ENCODE data around the gene CCBE1.

CCBE1 gene

GRCh38 chr18:59387687-59388565, 309.3 kb downstream of the CCBE1 start:
- no peak overlapping the region for H3K4me3 ChIP-seq (ENCODE audit: low read length in 2 of 2)
- WGBS, 2 donors (ENCODE audit: extremely low coverage in 2 of 2, insufficient read length in 2 of 2, insufficient replicate concordance in 1 of 2): no CpG with 5 or more reads among the region's 11 CpGs
- no peak overlapping the region for H3K14ac ChIP-seq (ENCODE audit: low read length)
- H3K79me1 ChIP-seq (ENCODE audit: low read depth, low read length): no peaks in the 10 kb centered on the region
- H3K18ac ChIP-seq (ENCODE audit: low read length): peak overlapping the region; percentile 6
- peaks cover 19 to 35% of the 10 kb centered on the region in 2 donors for H3K4me1 ChIP-seq (ENCODE audit: control insufficient read depth in 2 of 2, insufficient read depth in 1 of 2, low read depth in 1 of 2, low read length in 2 of 2)
- no peak overlapping the region for H4K91ac ChIP-seq (ENCODE audit: low read depth, low read length, poor library complexity)
- H3K4ac ChIP-seq (ENCODE audit: low read length): no peak overlapping the region
- no peak overlapping the region for H3K4me2 ChIP-seq (ENCODE audit: insufficient read depth, low read length, poor library complexity, severe bottlenecking)
- no peak overlapping the region for H2AFZ ChIP-seq (ENCODE audit: low read length)
- H2AK5ac ChIP-seq (ENCODE audit: low read depth, low read length): no peak overlapping the region
- no peaks in the 10 kb centered on the region for H3K36me3 ChIP-seq (replicated peaks in 1 of 2; ENCODE audit: control insufficient read depth in 2 of 2, insufficient read depth in 2 of 2, low read length in 2 of 2)
- no peak overlapping the region for H4K8ac ChIP-seq (ENCODE audit: low read depth, low read length)
- no peak overlapping the region for H2BK120ac ChIP-seq (ENCODE audit: low read depth, low read length)
- peaks cover 0 to 44% (median 0%) of the 10 kb centered on the region in 3 experiments for H3K27me3 ChIP-seq (ENCODE audit: control insufficient read depth in 3 of 3, insufficient read depth in 3 of 3, low read depth in 1 of 3, low read length in 3 of 3)
- no peak overlapping the region for H2BK15ac ChIP-seq (ENCODE audit: low read length)
- no peak for DNase-seq (ENCODE audit: low spot score)
- no peak overlapping the region for H3K23ac ChIP-seq (ENCODE audit: low read depth, low read length, poor library complexity)
- H2BK5ac ChIP-seq (ENCODE audit: low read length): no peak overlapping the region
- peak overlapping the region; percentile 91 for H3K27ac ChIP-seq (replicated peaks; ENCODE audit: low read length)
- H2BK12ac ChIP-seq (ENCODE audit: low read length): no peak overlapping the region
- no peak overlapping the region for H3K9ac ChIP-seq (ENCODE audit: low read depth, low read length, poor library complexity)
- H3K9me3 ChIP-seq (replicated peaks in 1 of 2; ENCODE audit: control insufficient read depth in 2 of 2, insufficient read depth in 1 of 2, low read depth in 1 of 2, low read length in 2 of 2): no peaks in the 10 kb centered on the region

DNA sequence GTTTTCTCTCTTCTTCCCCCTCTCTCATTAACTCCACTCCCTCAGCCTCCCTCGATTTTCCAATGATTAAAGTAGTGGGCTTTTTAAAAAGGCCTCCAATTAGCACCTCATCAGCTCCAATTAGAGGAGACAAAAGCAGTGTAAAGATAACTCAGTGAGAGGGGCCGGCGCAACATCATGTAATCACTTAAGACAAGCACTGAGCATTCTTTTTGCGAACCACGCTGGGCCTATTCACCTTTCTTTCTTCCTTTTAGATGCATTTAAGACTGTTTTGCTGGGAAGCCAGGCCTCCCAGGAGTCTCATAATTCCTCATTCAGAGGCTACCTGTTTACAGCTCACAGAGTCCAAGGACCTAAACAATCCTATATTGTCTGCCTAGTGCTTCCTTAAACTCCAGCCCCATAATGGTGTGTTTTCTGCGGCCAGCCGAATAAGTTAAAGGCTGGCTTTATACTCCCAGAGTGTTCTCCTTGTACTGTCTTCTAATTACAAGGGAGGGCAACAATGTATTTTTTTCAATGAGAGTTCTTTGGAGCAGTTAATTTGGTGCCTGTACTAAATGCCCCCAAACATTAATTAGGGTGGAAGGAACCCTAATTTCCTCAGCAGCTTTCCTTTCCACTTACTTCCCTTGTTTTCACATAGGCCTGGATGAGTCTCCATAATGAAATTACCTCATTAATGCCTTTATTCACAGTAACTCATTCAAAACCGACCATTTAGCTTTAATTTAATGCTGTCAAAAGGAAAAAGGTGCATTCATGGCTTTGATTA, 310.1 kb downstream of the CCBE1 start:
- Histone ChIP-seq H2BK5ac (ENCODE audit: low read length) (no peak overlapping the region), H3K18ac (ENCODE audit: low read length) (no peak overlapping the region), H3K23ac (ENCODE audit: low read depth, low read length, poor library complexity) (no peak overlapping the region), H3K9ac (ENCODE audit: low read depth, low read length, poor library complexity) (no peak overlapping the region), H3K27ac (replicated peaks; ENCODE audit: low read length) (peak overlapping the region; percentile 91), H3K4me3 (ENCODE audit: low read length in 2 of 2) (no peak overlapping the region), H2BK12ac (ENCODE audit: low read length) (no peak overlapping the region), H3K27me3 (ENCODE audit: control insufficient read depth in 3 of 3, insufficient read depth in 3 of 3, low read depth in 1 of 3, low read length in 3 of 3) (peaks cover 0 to 36% (median 0%) of the 10 kb centered on the region in 3 experiments), H3K79me1 (ENCODE audit: low read depth, low read length) (no peaks in the 10 kb centered on the region), H4K8ac (ENCODE audit: low read depth, low read length) (no peak overlapping the region), H2BK120ac (ENCODE audit: low read depth, low read length) (no peak overlapping the region), H4K91ac (ENCODE audit: low read depth, low read length, poor library complexity) (no peak overlapping the region), H3K36me3 (replicated peaks in 1 of 2; ENCODE audit: control insufficient read depth in 2 of 2, insufficient read depth in 2 of 2, low read length in 2 of 2) (no peaks in the 10 kb centered on the region), H3K14ac (ENCODE audit: low read length) (no peak overlapping the region), H2AK5ac (ENCODE audit: low read depth, low read length) (no peak overlapping the region), H3K9me3 (replicated peaks in 1 of 2; ENCODE audit: control insufficient read depth in 2 of 2, insufficient read depth in 1 of 2, low read depth in 1 of 2, low read length in 2 of 2) (no peaks in the 10 kb centered on the region), H3K4me2 (ENCODE audit: insufficient read depth, low read length, poor library complexity, severe bottlenecking) (no peak overlapping the region), H3K4me1 (ENCODE audit: control insufficient read depth in 2 of 2, insufficient read depth in 1 of 2, low read depth in 1 of 2, low read length in 2 of 2) (peaks cover 19 to 39% of the 10 kb centered on the region in 2 donors), H2AFZ (ENCODE audit: low read length) (no peak overlapping the region), H2BK15ac (ENCODE audit: low read length) (no peak overlapping the region), H3K4ac (ENCODE audit: low read length) (no peak overlapping the region)
- DNase-seq (ENCODE audit: low spot score): peak; percentile 83
- WGBS, 2 donors (ENCODE audit: extremely low coverage in 2 of 2, insufficient read length in 2 of 2, insufficient replicate concordance in 1 of 2): no CpG with 5 or more reads among the region's 8 CpGs

GRCh38 chr18:59385191-59385590, 312.0 kb downstream of the CCBE1 start:
- Histone ChIP-seq H4K8ac (ENCODE audit: low read depth, low read length) (no peak overlapping the region), H2AFZ (ENCODE audit: low read length) (no peak overlapping the region), H4K91ac (ENCODE audit: low read depth, low read length, poor library complexity) (no peak overlapping the region), H3K9ac (ENCODE audit: low read depth, low read length, poor library complexity) (no peak overlapping the region), H3K4me2 (ENCODE audit: insufficient read depth, low read length, poor library complexity, severe bottlenecking) (no peak overlapping the region), H2BK120ac (ENCODE audit: low read depth, low read length) (no peak overlapping the region), H3K79me1 (ENCODE audit: low read depth, low read length) (no peaks in the 10 kb centered on the region), H3K27me3 (ENCODE audit: control insufficient read depth in 3 of 3, insufficient read depth in 3 of 3, low read depth in 1 of 3, low read length in 3 of 3) (peaks cover 0 to 37% (median 0%) of the 10 kb centered on the region in 3 experiments), H2BK15ac (ENCODE audit: low read length) (no peak overlapping the region), H2AK5ac (ENCODE audit: low read depth, low read length) (no peak overlapping the region), H3K4me1 (ENCODE audit: control insufficient read depth in 2 of 2, insufficient read depth in 1 of 2, low read depth in 1 of 2, low read length in 2 of 2) (peaks cover 19 to 38% of the 10 kb centered on the region in 2 donors), H3K36me3 (replicated peaks in 1 of 2; ENCODE audit: control insufficient read depth in 2 of 2, insufficient read depth in 2 of 2, low read length in 2 of 2) (no peaks in the 10 kb centered on the region), H3K27ac (replicated peaks; ENCODE audit: low read length) (no peak overlapping the region), H3K23ac (ENCODE audit: low read depth, low read length, poor library complexity) (no peak overlapping the region), H3K14ac (ENCODE audit: low read length) (no peak overlapping the region), H2BK5ac (ENCODE audit: low read length) (no peak overlapping the region), H3K4ac (ENCODE audit: low read length) (no peak overlapping the region), H3K9me3 (replicated peaks in 1 of 2; ENCODE audit: control insufficient read depth in 2 of 2, insufficient read depth in 1 of 2, low read depth in 1 of 2, low read length in 2 of 2) (no peaks in the 10 kb centered on the region), H3K4me3 (ENCODE audit: low read length in 2 of 2) (no peak overlapping the region), H2BK12ac (ENCODE audit: low read length) (no peak overlapping the region), H3K18ac (ENCODE audit: low read length) (peak overlapping the region; percentile 15)
- DNase-seq (ENCODE audit: low spot score): no peak
- WGBS, 2 donors (ENCODE audit: extremely low coverage in 2 of 2, insufficient read length in 2 of 2, insufficient replicate concordance in 1 of 2): no CpG with 5 or more reads among the region's 4 CpGs

GRCh38 chr18:59383851-59384250, 313.4 kb downstream of the CCBE1 start:
- no peak overlapping the region for H2AFZ ChIP-seq (ENCODE audit: low read length)
- DNase-seq (ENCODE audit: low spot score): peak; percentile 65
- no peak overlapping the region for H4K91ac ChIP-seq (ENCODE audit: low read depth, low read length, poor library complexity)
- H3K23ac ChIP-seq (ENCODE audit: low read depth, low read length, poor library complexity): no peak overlapping the region
- H2AK5ac ChIP-seq (ENCODE audit: low read depth, low read length): no peak overlapping the region
- no CpG with 5 or more reads among the region's 6 CpGs for WGBS, 2 donors (ENCODE audit: extremely low coverage in 2 of 2, insufficient read length in 2 of 2, insufficient replicate concordance in 1 of 2)
- H4K8ac ChIP-seq (ENCODE audit: low read depth, low read length): no peak overlapping the region
- H3K14ac ChIP-seq (ENCODE audit: low read length): no peak overlapping the region
- H3K4me1 ChIP-seq (ENCODE audit: control insufficient read depth in 2 of 2, insufficient read depth in 1 of 2, low read depth in 1 of 2, low read length in 2 of 2): peaks cover 12 to 40% of the 10 kb centered on the region in 2 donors
- H3K27me3 ChIP-seq (ENCODE audit: control insufficient read depth in 3 of 3, insufficient read depth in 3 of 3, low read depth in 1 of 3, low read length in 3 of 3): peaks cover 0 to 50% (median 0%) of the 10 kb centered on the region in 3 experiments
- H2BK5ac ChIP-seq (ENCODE audit: low read length): no peak overlapping the region
- H2BK120ac ChIP-seq (ENCODE audit: low read depth, low read length): no peak overlapping the region
- no peaks in the 10 kb centered on the region for H3K9me3 ChIP-seq (replicated peaks in 1 of 2; ENCODE audit: control insufficient read depth in 2 of 2, insufficient read depth in 1 of 2, low read depth in 1 of 2, low read length in 2 of 2)
- H3K27ac ChIP-seq (replicated peaks; ENCODE audit: low read length): peak overlapping the region; percentile 86
- H3K18ac ChIP-seq (ENCODE audit: low read length): no peak overlapping the region
- no peak overlapping the region for H3K4ac ChIP-seq (ENCODE audit: low read length)
- H3K4me2 ChIP-seq (ENCODE audit: insufficient read depth, low read length, poor library complexity, severe bottlenecking): peak overlapping the region; percentile 47
- no peak overlapping the region for H2BK12ac ChIP-seq (ENCODE audit: low read length)
- H3K4me3 ChIP-seq (ENCODE audit: low read length in 2 of 2): no peak overlapping the region
- H3K9ac ChIP-seq (ENCODE audit: low read depth, low read length, poor library complexity): no peak overlapping the region
- H3K36me3 ChIP-seq (replicated peaks in 1 of 2; ENCODE audit: control insufficient read depth in 2 of 2, insufficient read depth in 2 of 2, low read length in 2 of 2): no peaks in the 10 kb centered on the region
- no peaks in the 10 kb centered on the region for H3K79me1 ChIP-seq (ENCODE audit: low read depth, low read length)
- H2BK15ac ChIP-seq (ENCODE audit: low read length): no peak overlapping the region
